DMS114 treated with DMSO at 0.1 percent for 48 hours (cell line): ENCODE measurements around the gene COL23A1.

Experiments used
- DNase-seq: peaks from one replicate; lab custom pipeline; 2025; ENCODE audit not compliant: unreplicated experiment; lab: John Stamatoyannopoulos, UW

The COL23A1 gene

DNA sequence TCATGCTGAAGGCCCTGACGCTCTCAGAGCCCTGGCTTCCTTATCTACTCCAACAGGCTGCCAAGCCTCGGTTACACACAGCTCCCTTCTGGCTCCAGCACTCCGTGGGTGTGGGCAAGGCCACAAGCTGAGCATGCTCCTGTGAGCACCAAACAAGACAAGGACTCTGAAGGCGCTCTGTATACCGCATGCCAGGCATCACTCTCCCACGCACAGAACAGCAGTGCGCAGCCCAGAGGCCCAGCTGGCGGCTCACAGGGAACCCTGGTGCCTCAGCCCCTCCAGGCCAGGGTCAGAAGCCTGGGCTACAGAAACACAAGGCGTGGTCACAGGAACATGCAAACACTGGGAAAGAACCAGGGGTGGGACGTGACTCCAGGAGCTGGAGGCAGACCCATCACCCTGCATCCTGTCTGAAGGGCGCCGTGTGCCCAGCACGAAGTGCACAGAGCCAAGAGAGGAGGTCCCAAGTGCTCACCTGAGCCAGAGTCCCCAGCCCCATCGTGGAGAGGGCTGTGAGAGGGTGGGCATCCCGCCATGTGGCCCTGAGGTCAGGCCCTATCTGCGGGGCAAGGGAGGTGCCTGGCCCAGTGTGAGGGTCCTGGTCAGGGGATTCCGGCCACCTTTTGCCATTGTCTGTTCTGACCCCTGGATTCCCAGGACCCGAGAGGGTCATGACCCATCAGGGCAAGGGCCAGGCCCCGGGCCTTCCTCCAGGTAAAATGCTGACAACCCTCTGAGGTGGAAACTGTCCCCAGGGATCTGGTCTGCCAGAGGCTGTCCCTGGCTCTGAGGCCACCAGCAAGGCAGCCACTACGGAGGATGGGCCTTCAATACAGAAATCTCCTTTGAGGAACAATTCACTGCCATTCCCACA lies 54.7 kb downstream of the COL23A1 start:
- no peak for DNase-seq

DNA sequence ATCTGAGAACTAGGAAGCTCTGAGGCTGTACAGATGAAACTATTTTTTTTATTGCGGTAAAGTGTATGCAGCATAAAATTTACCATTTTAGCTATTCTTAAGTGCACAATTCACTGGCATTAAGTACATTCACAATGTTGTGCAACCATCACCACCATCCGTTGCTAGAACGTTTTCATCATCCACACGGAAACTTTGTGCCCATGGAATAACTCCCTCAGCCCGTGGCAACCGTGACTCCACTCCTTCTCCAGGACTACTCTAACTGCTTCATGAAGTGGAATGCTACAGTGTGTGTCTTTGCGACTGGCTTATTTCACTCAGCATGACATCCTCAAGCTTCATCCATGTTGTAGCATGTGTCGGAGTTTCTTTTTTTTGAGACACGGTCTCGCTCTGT lies 57.1 kb downstream of the COL23A1 start:
- no peak for DNase-seq

DNA sequence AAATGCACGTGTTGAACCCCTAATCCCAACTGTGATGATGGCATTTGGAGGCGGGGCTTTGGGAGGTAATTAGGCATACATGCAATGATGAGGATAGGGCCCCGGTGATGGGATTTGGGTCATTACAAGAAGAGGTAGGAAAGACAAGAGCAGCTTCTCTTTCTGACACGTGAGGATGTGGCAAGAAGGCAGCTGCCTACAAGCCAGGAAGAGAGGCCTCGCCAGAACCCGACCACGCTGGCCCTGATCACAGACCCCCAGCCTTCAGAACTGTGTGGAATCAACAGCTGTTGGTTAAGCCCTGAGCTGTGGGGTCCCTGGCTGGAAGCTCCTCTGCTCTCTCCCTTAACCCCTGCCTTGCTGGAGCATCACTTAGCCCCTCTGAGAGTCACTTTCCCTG lies 57.5 kb downstream of the COL23A1 start:
- no peak for DNase-seq

DNA sequence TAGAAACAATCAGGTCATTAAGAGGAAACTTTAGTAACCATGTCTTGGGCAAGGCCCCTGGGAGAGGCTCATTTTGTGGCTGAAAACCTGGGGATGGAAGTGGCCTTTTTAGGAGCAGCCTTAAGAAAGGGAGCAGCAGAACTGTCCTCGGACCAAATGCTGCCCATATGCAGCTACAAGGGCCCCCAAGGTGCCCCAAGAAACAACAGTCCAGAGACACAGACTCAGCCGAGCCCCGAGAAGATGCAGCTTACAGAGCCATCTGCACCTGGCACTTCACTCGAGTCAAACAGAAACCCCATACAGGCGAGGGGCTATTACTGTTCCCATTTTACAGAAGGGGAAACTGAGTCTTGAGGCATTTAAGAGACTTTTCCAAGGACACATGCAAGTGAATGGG lies 58.0 kb downstream of the COL23A1 start:
- DNase-seq = no peak

DNA sequence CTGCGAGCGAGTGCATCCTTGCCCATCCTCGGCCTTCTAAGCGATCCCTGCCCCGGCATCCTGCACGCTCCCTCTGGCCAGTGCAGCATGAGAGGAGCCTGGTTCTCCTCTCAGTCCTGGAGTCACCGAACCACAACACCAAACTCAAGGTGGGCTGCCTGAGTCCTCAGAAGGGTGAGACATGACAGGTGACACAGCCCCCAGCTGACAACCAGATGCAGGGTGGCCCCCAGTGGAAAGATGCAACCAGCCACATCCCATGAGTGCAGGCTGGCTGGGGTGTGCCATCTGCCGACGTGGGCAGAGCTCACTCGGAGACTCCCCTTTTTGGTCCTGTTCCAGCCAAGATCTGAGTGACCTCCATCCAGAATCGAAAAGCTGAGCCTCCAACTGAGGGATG lies 58.4 kb downstream of the COL23A1 start:
- no peak for DNase-seq

DNA sequence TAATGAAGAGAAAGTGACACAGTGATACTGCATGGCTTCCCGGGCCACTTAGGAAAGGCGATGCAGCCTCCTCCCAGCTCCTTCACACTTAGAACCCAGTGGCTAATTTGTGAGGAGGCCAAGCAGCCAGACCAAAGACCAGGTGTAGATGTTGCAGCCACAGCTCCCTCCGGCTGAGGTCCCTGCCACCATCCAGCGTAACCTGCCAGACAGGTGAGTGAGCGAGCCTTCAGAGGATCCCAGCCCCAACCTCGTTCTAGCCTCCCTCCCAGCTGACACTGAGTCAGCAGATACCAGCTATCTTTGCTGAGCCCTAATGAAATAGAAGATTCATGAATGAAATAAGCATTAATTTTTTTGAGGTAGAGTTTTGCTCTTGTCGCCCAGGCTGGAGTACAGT lies 59.7 kb downstream of the COL23A1 start:
- DNase-seq = no peak

DNA sequence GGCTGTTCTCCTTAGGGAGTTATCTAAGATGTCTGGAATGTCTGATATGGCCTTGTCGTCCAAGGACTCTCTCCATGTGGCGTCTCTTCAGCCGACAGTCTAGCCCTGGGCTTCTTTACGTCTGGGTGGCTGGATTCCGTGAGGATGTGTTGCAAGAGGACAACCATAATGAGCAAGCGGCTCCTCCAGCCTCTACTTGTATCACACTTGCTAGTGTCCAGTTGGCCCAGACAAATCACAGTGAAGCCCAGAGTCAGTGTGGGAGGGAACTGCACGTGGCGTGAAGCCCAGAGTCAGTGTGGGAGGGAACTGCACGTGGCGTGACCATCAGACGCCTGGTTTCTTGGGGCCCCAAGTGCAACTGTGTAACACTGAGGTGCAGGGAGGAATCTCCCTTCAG lies 61.1 kb downstream of the COL23A1 start:
- DNase-seq = no peak

DNA sequence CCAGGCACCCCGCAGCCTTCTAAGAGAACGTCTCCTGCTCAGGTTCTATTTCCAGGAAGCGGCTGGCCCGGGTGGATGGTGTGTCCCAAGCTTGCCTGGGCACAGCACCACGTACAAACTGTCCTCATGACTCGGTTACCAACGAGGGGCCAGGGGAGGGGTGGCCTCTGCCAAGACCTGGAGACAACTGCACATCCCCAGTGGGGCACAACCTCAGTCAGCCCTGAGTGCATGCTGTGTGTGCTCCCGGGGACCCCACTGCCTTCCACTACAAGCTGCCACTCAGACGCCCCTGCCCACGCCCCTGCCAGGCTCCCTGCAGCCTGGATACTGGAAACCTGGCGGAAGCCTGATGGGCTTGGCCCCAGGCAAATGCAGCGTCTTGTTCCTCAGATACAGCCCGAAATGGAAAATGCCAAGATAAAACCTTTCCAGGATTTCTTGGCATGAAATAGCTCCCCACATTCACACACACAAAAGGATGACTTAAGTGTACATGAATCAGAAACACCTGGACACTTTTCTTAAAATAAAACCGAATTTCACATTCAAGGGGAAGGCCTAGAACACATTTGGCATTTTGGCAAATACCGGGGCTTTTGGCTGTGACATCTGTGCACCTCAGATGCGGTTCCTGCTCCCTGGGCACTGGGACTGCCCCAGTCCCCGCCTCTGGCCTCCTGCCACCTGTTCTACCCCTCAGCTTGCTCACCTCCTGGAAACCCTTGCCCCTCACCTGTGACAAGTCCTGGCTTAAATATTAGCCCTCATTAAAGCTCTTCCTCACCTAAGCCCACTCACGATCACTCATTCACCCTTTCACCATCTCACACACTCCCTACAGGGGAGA lies 62.5 kb downstream of the COL23A1 start:
- no peak for DNase-seq

DNA sequence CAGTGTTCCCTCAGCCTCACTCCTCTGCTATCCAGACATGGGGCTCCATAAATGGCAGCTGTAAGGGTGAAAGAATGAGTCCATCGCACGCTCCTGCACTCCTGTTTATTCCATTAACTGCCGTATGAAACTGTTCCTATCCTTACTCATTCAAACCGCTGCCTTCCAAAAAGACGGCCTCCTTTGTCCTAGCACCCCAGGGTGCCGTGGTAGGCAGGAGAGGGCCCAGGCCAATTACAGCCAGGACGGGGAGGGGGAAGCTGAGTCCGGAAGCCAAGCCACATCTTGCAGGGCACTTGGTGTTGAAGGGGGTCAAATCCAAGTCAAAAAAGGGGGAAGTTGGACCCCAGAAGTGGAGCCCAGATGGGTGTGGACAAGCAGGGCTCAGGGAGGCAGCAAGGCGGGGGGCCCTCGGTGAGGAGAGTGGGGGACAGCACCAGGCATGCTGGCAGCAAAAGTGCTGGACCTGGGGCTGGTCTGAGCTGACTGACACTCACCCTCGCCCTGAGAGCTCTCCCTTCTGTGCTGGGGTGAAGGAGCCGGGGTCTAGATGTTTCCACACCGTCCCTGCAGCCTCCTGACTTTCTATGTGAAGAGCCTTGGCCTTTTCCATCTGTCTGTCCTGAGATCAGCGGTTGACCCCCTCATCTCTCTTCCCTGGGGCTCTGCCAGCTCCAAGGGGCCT lies 63.3 kb downstream of the COL23A1 start:
- no peak for DNase-seq

DNA sequence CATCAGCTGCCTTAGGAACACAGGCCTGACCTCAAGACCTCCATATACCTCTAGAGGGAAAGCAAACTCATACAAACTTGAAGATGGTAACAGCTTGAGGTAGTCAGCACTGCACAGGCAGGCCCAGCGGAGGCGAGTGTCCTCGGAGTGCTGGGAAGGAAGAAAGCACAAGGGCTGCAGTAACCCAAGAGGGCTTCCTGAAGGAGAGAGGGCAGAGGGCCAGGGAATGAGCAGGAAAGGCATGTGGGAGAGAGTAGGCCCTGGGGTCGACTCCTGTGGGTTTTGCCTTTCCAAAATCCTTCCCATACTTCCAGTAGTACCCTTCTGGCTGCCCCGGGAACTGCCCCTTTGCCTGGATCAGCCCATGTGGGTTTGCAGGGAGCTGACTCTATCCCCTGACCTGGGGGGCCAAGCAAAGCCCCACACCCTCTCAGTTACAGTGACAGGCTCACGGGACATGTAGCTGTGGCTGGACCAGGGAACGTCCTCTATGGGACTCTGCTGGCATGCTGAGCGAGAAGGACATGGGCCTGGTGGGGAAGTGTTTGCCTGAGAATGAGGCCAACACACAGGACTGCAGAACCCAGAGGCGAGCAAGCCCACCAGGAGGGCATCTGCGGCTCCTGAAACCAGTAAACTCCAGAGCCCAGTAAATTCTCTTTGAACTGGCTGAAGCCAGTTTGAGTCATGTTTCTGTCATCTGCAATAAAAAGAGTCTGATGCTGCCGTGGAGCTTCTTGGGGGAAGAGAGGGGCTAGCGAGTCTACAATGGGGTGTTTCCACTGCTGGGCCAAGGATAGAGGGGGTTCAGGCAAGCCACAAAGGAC lies 64.1 kb downstream of the COL23A1 start:
- DNase-seq = no peak

DNA sequence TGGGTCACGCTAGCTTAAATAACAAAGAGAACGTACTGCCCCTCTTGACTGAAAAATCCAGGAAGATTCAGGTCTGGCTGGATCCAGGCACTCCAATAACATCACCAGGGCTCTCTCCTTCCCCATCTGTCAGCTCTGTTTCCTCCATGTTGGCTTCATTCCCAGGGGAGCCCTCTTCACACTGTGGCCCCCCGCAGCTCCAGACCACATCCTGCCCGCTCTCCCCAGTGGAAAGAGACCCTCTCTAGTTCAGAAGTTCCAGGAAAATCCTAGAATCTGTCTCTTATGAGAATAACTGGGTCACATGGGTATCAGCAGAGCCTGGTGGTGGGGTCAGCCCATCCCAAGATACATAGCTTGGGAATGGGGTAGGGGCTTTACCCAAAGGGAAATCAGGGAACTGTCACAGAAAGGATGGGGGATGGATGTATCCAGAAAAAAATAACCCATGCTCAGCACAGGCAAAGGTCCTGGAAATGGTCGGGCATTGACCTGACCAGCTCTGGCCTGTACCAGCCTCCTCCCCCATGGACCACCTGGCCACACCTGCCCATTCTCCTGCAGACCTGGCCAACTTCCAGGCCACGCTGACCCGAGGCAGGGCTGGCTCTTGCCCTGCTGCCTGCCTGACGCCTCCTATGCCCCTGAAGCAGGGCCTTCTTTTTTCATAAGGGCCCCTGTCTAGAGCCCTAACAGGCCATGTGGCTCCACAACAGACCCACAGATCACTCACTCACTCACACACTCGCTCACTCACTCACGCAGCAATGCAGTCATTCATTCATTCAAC lies 65.9 kb downstream of the COL23A1 start:
- no peak for DNase-seq

DNA sequence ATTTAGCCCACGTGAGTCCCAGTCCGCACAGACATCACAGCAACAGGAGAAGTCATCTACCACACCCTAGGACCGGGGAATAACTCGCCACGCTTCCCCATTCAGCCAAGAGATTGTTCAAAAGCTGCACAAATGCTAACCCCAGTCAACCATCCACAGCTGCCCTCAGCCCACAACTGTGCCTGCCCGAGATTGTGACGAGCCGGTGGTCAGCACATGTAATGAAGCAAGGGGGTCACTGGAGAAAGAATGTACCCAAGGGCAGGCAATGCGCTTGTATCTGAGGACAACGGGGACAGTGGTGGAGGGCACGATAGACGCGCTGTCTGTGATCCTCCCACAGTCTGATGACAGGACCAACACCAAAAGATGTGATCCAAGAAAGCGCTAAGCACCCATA lies 67.8 kb downstream of the COL23A1 start:
- DNase-seq = no peak

DNA sequence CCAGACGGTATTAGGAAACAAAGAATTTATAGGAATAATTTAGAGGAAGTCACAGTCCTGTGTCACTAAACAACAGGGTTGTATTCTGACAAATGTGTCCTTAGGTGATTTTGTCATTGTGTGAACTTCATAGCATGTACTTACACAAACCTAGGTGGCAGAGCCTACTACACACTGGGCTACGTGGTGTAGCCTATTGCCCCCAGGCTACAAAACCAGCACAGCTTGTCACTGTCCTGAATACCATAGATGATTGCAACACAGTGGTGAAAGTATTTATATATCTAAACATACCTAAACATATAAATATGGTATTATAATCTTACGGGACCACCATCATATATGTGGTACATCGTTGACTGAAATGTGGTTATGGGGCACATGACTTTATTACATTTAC lies 69.3 kb downstream of the COL23A1 start:
- no peak for DNase-seq

DNA sequence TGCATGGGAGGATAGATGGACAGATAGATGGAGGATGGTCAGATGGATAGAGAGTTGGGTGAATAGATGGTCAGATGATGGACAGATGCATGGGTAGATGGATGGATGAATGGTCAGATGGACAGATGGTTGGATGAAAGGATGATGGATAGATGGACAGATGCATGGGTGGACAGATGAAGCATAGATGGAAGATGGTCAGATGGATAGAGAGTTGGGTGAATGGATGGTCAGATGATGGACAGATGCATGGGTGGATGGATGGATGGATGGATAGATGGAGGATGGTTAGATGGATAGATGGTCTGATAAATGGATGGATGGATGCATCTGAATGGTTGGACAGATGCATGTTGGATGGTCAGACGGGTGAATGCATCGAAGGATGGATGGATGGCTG lies 70.4 kb downstream of the COL23A1 start:
- no peak for DNase-seq

DNA sequence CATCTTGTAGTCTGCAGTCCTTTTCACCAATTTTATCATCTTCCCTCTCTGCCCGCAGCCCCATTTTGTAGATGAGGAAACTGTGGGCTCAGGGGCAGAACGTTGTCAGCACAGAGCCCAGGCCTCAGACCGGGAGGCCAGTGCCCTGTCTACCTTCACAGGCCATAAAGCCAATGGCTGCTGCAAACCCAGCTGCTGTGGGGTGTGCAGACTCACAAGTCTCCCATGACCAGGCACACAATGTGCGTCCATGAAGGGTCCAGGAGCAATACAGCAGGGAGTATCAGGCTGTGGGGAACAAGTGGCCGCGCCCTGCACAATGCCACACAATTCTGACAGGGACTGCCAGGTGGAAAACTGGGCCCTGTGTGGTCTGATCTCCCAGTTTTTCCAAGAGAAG lies 71.0 kb downstream of the COL23A1 start:
- no peak for DNase-seq

DNA sequence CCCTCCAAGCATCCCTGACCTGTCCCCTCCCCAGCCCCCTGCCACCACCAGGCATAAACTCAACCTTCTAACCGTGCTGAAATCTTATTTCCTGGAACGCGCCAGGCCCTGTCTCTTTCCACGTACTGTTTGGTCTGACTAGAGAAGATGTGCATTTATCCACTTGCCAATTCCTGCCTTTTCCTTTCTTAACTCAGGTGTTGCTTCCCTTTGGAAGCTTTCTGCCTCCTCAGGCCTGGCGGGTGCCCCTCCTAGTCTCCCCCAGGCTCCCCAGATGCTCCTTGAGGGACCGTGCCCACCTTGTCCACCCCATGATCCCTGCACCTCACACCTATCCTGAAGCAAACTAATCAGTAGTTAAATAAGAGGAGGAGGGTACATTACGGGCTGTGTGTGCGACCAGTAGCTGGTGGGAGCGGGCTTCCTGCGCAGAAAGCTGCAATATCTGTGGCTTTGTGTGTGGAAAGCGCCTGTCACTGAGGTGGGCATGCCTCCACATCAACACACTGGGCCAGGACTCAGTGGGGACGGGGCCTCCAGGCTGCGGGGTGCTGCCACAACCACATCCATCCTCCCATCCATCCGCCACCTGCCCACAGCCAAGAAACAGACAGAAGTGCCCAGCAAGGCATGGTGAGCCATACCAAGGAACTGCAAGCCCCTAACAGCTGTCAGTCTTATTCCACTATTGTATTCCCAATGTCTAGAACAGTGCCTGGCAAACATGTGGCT lies 73.5 kb downstream of the COL23A1 start:
- no peak for DNase-seq

DNA sequence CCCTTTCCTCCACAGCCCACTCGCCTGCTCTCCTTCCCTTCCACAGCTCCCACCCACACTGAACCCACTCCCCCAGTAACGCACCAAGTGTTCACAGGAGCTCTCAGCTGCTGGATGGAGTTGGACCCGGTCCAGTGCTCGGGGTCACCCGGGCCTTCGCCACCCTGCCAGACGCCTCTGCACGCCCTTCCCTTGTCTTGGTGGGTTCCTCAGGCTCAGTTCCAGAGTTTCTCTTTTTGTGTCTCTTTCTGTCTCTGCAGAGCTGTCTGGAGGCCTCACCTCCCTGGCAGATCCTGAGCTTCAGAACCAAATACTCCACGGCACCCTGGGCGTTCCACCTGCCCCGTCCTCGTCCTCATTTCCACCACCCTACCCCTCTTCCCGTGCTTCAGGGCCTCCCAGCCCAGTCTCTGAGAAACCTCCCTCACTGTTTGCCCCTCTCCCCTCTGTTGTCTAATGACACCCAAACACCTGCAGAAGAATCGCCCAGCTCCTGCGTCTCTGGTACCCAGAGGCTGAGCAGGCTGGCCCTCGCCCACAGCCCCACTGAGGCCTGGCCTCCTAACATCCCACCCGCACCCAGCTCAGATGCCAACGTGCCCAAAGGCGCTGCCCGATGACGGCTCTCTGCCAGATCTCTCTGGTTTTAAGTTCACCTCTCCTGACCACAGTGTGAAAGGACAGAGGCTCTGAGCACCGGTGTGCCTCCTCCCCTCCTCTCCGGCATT lies 74.3 kb downstream of the COL23A1 start:
- DNase-seq = no peak

DNA sequence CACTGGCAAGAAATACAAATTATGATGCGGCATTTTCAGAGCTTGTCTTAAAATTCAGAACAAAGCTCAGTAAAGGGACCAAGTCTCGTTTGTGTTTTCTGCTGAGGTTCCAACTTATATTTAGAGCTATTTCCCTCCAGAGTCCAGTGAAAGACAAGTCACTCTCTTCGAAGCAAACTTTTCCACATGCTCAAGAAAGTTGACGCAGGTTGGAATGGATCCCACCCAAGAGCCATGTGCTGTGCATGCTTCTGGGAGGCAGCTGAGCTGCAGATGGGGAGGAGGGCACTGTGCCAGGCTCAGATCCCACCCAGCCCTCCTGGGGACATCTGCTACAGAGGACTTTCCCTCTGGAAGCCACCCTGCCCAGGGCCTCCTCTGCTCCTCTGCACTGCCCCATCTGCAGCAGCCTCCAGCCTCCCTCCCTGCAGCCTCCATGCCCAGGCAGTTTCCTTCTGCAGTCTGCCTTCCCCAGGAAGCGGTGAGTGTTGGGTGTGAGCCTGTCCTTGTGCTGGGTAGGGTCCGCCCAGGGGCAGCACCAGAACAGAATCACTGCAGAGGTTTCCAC lies 75.3 kb downstream of the COL23A1 start:
- DNase-seq = no peak
